NCI-H2081 treated with DMSO at 0.1 percent for 48 hours (cell line): ENCODE measurements around the gene NEK8.
"Not testable (repeated sequence)": the region's sequence is repeated elsewhere in the genome, so short reads cannot be mapped to it uniquely, and the experiment has no call there.

Source experiments
- DNase-seq: peaks from one replicate; lab custom pipeline; 2025; lab: John Stamatoyannopoulos, UW

NEK8 gene

GRCh38 chr17:28763804-28764266, 35.2 kb downstream of the NEK8 start:
- no peak for DNase-seq

- no peak for DNase-seq
These were observed 36.5 kb downstream of the NEK8 start for GRCh38 chr17:28765038-28765437.

GRCh38 chr17:28773736-28774135, 45.1 kb downstream of the NEK8 start:
- DNase-seq, result no peak

GRCh38 chr17:28774206-28774605, 45.6 kb downstream of the NEK8 start:
- DNase-seq, result no peak

GRCh38 chr17:28777178-28777577, 48.6 kb downstream of the NEK8 start:
- no peak for DNase-seq

- DNase-seq, result not testable (repeated sequence)
These were observed 51.0 kb downstream of the NEK8 start for GRCh38 chr17:28779601-28780000.

GRCh38 chr17:28783161-28783560, 54.6 kb downstream of the NEK8 start:
- no peak for DNase-seq

GRCh38 chr17:28788100-28788499, 59.5 kb downstream of the NEK8 start:
- DNase-seq, result no peak
